Calu3 (cell line): Measurements from ENCODE around the gene GDF2. TPM values are rescaled to one million over a fixed set of nuclear protein-coding genes. Genes with fewer than 3 reads are reported as not detected.

ENCODE experiments used
- BruUV-seq: library from RNA; stranded (reverse); fragments of 400-500 nt; replicated peaks from 2 replicates; lab custom pipeline; 2021; lab: Mats Ljungman, UMichigan
- CTCF ChIA-PET: fragments of 300-600 bp; sonication (Branson Sonifier 250); formaldehyde crosslinking; loops from one replicate; lab custom pipeline; 2022; ENCODE audit warnings: antibody characterized with exemption; lab: Charles Lee
- DNase-seq: peaks from one replicate; pipeline ENCODE4 v3.0.0; 2022
- H3K27ac Mint-ChIP-seq: one replicate; pipeline ENCODE4 v1.8.0; 2022; ENCODE audit warnings: mixed read lengths; ENCODE audit not compliant: unreplicated experiment
- H3K27me3 Mint-ChIP-seq: one replicate; pipeline ENCODE4 v1.8.0; 2022; ENCODE audit warnings: mixed read lengths; ENCODE audit not compliant: unreplicated experiment
- H3K36me3 Mint-ChIP-seq: one replicate; pipeline ENCODE4 v1.8.0; 2022; ENCODE audit warnings: mild to moderate bottlenecking, moderate library complexity, mixed read lengths; ENCODE audit not compliant: insufficient read depth, unreplicated experiment
- H3K4me1 Mint-ChIP-seq: one replicate; pipeline ENCODE4 v1.8.0; 2022; ENCODE audit warnings: mild to moderate bottlenecking, low read depth, mixed read lengths; ENCODE audit not compliant: unreplicated experiment
- H3K4me3 Mint-ChIP-seq: one replicate; pipeline ENCODE4 v1.8.0; 2022; ENCODE audit warnings: mild to moderate bottlenecking, low read depth, moderate library complexity, mixed read lengths; ENCODE audit not compliant: unreplicated experiment
- H3K9me3 Mint-ChIP-seq: one replicate; pipeline ENCODE4 v1.8.0; 2022; ENCODE audit warnings: low read depth, mixed read lengths; ENCODE audit not compliant: unreplicated experiment
- intact Hi-C: fragments of 100-400 bp; cut with micrococcal nuclease; formaldehyde crosslinking; loops from one replicate; pipeline ENCODE4 v1.10.0; 2022; ENCODE audit not compliant: unreplicated experiment
- total RNA-seq: library from RNA; stranded (reverse); gene quantifications from 2 replicates; pipeline ENCODE4 v1.2.3, GENCODE V29; 2022
- TF ChIP-seq, protein P1 (sequence below): fragments of 200-600 bp; IDR thresholded peaks from one replicate; pipeline ENCODE4 v1.8.0; 2022; ENCODE audit warnings: antibody characterized with exemption; ENCODE audit not compliant: unreplicated experiment

GDF2 gene
- total RNA-seq, 1 experiment from 2014 or later, result not detected

DNA sequence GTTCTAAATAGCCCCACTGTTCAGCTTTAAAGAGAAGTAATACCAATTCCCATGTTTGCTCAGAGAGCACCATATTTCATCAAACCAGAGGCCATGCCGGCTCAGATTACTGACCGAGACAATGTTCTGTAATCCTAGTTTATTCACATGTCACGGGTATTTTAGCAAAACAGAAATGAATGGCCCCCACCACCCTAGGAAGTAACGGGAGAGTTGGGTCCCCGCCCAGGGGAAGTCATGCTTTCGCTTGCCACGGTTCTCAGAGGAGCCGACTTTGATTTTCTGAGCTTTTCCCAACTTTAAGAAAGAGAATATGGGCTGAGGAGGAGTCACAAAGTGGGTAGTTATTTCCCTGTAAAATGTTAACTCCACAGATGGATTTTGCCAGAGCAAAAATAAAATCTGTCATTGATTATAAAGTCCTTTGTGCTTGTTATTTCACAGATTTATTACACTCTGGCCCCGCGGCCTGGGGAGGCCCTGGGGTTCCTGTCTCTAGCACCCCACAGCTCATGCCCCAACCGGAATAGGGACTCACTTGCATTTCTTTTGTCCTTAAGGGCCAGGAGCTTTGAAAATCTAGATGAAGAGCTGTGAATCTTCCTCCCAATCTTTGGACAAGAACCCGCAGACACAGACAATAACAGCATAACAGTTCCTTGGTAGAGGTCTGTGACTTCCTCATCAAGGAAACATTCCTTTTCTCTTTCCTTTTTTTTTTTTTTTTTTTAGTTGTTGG lies 25.9 kb upstream of the GDF2 start:
- Mint-ChIP-seq H3K27ac (no peak overlapping the region), H3K4me3 (no peak overlapping the region), H3K36me3 (no peaks in the 10 kb centered on the region), H3K9me3 (no peaks in the 10 kb centered on the region), H3K27me3 (peaks cover 78% of the 10 kb centered on the region), H3K4me1 (no peaks in the 10 kb centered on the region)
- no TSS peak for BruUV-seq
- intact Hi-C loops, result no loop called here
- DNase-seq, result no peak
- CTCF ChIA-PET, result interaction anchor here (0.5 to 0.7 kb wide), 2 partner anchors 129 to 1360 kb away, joined by 3 to 6 read pairs; no protein-coding TSS in a partner anchor
- TF ChIP-seq, protein P1, sequence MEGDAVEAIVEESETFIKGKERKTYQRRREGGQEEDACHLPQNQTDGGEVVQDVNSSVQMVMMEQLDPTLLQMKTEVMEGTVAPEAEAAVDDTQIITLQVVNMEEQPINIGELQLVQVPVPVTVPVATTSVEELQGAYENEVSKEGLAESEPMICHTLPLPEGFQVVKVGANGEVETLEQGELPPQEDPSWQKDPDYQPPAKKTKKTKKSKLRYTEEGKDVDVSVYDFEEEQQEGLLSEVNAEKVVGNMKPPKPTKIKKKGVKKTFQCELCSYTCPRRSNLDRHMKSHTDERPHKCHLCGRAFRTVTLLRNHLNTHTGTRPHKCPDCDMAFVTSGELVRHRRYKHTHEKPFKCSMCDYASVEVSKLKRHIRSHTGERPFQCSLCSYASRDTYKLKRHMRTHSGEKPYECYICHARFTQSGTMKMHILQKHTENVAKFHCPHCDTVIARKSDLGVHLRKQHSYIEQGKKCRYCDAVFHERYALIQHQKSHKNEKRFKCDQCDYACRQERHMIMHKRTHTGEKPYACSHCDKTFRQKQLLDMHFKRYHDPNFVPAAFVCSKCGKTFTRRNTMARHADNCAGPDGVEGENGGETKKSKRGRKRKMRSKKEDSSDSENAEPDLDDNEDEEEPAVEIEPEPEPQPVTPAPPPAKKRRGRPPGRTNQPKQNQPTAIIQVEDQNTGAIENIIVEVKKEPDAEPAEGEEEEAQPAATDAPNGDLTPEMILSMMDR, result no peak

DNA sequence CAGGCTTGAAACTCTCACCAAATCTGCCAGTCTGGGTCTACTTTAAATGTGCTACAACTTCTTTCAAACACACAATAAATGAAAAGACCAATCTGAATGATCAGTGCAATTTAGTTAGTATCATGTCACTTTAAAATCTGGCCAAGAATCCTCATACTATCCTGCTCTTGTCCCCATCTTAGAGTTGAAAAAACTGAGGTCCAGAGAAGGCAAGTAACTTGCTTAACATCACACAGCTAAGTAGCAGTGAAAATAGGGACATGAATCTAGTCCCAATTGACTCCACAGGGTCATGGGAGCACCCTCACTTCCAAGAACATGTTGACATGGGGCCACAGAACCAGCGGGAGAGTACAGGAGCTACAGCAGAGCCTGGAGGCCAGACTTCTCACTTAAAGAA lies 25.3 kb upstream of the GDF2 start:
- H3K4me1 Mint-ChIP-seq, result no peaks in the 10 kb centered on the region
- intact Hi-C loops, result no loop called here
- BruUV-seq, result no TSS peak
- TF ChIP-seq, protein P1, result no peak
- CTCF ChIA-PET, result interaction anchor here (0.5 to 0.7 kb wide), 2 partner anchors 130 to 1360 kb away, joined by 3 to 6 read pairs; no protein-coding TSS in a partner anchor
- no peak overlapping the region for H3K4me3 Mint-ChIP-seq
- no peak for DNase-seq
- no peaks in the 10 kb centered on the region for H3K36me3 Mint-ChIP-seq
- no peaks in the 10 kb centered on the region for H3K9me3 Mint-ChIP-seq
- no peak overlapping the region for H3K27ac Mint-ChIP-seq
- peaks cover 72% of the 10 kb centered on the region for H3K27me3 Mint-ChIP-seq

DNA sequence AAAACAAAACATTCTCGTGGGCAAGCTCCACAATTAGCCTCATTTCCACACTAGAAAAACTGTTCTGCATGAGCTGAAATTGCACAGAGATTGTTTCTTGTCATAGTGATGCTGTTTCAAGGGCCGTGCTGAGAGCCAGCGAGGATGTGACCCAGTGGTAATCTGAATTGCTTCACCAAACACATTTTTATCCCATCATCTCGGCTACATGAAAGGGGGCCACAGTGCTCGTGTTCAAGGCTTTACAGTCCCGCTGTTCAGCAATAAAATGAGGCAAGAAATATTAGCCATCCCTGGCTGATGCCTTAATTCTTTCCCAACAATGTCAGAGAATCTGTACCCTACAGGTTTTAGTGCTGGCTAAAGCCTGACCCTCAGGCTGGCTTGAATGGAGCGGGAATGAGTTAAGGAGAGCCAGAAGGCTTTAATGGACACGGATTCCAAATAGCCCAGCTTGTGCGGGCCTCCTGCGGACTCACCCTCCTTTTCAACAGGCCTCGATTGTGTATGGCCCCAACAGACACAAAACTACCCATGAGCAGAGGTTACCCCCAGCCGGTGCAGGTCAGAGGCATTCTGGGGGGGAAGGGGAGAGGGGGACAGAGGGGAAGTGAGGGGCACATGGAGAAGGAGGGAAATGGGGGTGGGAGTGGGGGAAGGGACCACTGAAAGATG lies 24.3 kb upstream of the GDF2 start:
- no peaks in the 10 kb centered on the region for H3K36me3 Mint-ChIP-seq
- intact Hi-C loops, result no loop called here
- peaks cover 66% of the 10 kb centered on the region for H3K27me3 Mint-ChIP-seq
- no peak for DNase-seq
- H3K4me1 Mint-ChIP-seq, result no peaks in the 10 kb centered on the region
- H3K4me3 Mint-ChIP-seq, result no peak overlapping the region
- CTCF ChIA-PET, result no interaction called here
- TF ChIP-seq, protein P1, result no peak
- H3K9me3 Mint-ChIP-seq, result no peaks in the 10 kb centered on the region
- BruUV-seq, result no TSS peak
- no peak overlapping the region for H3K27ac Mint-ChIP-seq

DNA sequence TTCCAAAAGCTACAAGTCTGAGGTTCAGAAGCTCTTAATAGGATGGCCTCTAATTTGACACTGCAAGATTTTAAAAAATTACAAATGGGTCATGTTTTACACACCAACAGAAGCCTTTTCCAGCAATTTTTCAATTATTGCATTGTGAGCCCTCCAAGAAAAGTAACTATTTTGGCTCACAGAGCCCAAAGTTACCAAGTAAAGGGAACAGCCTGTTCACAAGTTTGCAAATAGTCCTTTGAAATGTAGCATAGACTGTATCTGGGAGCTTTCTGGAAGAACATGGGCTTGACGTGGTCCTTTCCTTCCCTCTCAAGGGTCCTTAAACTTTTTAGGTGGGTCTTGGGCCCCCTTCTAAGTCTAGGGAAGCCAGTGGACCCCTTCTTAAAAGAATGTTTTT lies 23.5 kb upstream of the GDF2 start:
- H3K36me3 Mint-ChIP-seq, result no peaks in the 10 kb centered on the region
- CTCF ChIA-PET, result no interaction called here
- no peak overlapping the region for H3K27ac Mint-ChIP-seq
- no TSS peak for BruUV-seq
- H3K4me1 Mint-ChIP-seq, result no peaks in the 10 kb centered on the region
- no peaks in the 10 kb centered on the region for H3K9me3 Mint-ChIP-seq
- H3K4me3 Mint-ChIP-seq, result no peak overlapping the region
- H3K27me3 Mint-ChIP-seq, result peaks cover 66% of the 10 kb centered on the region
- TF ChIP-seq, protein P1, result no peak
- no peak for DNase-seq
- intact Hi-C loops, result no loop called here
